GM18868 (cell line): ENCODE measurements around the gene TSPYL1.

ENCODE experiments used
- ATAC-seq: cut with Tn5 transposase; IDR thresholded peaks from one replicate; pipeline ENCODE4 v1.9.1; 2021; ENCODE audit warnings: mild to moderate bottlenecking, moderate library complexity; ENCODE audit not compliant: unreplicated experiment

TSPYL1 gene

DNA sequence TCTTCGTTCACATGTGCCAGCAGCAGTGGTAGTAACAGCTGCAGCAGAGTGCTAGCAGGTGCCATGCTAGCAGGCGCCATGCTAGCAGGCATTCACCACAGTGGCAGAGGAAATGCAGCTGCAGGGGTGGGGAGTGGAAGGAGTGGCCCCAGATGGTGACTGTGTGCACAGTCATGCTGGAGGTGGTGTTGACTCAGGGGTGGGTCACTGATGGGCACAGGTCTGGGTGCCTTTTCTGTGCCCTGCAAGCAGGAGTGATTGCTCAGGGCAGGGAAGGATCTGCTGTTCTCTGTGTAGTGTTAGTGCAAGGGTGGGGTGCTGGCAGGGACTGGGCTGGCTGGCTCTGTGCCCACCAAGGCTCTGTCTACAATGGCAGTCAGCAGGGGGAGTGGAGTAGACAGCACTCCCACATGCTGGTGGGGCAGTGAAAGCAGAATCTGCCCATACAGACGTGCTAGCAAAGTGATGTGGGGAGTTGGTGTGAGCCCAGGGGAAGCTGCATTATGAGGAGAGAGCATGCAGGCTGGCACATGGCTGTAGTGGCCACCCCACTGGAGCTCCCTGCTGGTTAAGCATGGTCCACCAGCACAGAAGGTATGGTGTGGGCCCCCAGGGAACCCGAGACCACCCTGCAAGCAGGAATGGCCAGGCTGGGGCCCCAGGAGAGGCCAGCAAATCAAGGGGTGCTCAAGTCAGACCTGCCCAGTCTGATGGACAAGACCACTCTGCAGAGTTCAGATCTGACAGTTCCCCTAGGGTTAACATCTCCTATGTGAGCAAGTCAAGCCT is 14.5 kb downstream of the TSPYL1 start:
- ATAC-seq, result no peak

DNA sequence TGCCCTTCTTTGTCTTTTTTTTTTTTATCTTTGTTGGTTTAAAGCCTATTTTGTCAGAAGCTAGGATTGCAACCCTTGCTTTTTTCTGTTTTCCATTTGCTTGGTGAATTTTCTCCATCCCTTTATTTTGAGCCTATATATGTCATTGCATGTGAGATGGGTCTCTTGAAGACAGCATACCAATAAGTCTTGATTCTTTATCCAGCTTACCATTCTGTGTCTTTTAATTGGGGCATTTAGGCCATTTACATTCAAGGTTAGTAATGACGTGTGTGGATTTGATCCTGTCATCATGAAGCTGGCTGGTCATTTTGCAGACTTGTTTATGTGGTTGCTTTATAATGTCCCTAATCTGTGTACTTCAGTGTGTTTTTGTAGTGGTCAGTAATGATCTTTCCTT is 16.4 kb downstream of the TSPYL1 start:
- ATAC-seq, result no peak

DNA sequence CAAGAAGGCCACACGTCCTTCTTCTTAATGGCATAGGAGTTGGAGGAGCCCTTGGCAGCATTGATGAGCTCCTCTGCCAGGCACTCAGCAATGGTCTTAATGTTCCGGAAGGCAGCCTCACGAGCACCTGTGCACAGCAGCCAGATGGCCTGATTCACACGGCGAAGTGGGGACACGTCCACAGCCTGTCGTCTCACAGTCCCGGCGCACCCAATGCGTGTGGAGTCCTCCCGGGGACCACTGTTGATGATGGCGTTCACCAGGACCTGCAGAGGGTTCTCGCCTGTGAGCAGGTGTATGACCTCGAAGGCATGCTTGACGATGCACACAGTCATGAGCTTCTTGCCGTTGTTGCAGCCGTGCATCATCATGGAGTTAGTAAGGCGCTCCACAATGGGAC is 21.2 kb downstream of the TSPYL1 start:
- no peak for ATAC-seq

DNA sequence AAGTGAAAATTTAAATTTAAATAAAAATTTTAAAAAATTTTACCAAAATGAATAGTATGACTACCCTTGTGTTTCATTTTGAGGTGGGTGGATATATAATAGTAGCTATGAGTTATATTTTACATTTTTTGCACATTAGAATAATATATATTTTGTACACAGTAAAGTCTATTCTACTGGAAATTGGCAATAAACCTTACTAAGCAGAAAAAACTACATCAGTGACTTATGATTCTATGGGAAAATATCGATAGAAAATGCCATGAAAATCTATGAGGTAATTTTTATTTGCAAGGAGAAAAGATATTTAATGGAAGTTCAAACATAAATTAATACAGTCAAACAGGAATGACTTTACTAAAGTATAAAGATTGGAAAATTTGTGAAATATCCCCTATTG is 23.0 kb downstream of the TSPYL1 start:
- no peak for ATAC-seq

DNA sequence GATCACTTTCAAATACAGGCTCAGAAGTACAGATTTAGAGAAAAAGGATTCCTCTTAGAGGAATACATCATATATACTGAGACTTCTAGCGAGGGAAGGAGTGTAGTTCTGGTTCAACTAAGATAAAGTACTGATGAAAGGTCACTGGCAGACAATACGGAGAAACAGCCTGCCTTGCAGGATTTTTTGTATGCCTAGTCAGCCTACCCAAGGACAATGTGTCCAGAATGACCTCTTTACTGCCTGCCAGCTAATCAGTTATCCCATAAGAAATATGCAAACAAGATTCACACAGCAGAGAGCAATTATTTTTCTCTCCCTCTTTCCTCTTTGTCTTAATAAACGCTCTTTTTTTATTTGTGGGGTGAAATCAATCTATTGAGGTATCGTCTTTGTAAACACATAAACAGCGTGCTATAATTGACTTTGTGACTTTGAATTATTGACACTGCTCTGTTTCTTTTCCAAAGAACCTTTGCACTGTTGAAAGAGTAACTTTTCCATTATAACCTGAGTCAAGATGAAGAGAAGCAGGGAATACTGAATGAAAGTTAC is 24.4 kb downstream of the TSPYL1 start:
- ATAC-seq, result no peak

DNA sequence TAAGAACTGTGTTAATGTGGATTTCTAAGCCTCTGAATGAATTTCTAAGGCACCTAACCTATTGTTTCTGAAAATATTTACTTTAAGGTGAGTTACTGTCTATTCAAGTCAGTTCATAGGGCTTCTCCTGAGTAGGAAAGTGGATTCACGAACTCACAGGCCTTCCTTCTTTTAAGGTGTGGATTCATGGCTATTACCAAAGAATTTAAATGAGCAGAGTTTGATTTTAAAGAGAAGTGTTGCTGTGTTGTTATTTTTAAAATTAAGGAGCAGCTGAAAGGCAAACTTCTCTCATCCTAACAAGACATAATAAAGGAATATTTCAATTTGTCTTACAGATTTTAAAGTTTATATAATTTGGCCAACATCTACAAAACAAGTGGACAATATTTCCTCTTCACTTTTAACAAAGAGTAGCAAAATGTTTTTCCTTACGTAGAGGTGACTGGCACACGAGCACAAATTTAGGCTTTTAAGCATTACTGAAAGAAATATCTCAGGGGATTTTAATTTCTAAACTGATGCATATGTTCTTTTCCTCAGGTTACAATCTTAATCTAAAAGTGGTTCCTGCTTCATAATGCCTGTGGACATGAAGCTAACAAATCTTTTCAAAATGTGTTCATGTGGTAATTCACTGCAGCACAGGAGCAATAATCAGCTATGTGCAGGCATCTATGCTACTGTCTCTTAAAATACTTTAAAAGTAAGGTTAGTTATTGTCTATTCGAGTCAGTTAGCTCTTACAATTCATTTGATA is 25.3 kb downstream of the TSPYL1 start:
- peak; percentile 23 for ATAC-seq

DNA sequence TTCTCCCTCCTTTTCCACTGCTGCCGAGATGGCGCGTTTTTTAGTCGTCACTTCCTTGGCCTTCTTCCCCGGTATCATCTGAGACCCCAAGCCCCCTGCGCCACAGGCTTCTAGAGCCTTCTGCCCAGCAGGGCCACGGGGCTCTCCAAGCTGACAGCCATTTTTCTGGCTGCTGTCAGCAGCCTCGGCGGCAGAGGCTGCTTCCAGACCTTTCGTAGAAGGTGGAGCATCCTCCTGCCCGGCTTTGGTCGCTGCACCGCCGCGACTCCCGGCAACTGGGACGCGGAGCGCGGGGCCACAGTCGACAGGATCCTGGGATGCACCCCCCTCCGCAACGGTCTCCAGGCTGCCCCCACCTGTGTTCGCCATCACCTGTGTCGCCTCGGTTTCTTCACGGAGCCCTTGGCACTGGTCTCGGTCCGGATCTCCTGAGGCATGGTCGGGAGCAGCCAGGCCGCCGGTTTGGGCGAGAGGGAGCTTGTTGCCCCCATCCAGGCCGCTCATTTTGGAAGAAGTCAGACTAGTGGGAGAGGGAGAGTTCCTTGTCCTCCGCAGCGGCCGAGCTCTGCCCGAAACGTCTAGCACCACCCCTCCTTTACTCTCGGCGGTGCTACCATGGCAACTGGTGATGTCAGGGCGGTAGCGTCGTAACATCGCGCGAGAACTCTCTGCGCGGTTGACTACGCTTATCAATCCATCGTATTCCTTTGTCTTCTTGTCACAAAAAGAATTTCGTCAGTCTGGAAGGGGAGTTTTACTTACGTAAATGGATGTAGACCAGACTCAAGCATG is 26.0 kb downstream of the TSPYL1 start, which contains the start of gene TSPYL4:
TSS of gene TSPYL4 (minus strand) at position 571 of the 792 bp plus-strand sequence. CDS start at position 504, 67 bp downstream.
- peak; percentile 99 for ATAC-seq

DNA sequence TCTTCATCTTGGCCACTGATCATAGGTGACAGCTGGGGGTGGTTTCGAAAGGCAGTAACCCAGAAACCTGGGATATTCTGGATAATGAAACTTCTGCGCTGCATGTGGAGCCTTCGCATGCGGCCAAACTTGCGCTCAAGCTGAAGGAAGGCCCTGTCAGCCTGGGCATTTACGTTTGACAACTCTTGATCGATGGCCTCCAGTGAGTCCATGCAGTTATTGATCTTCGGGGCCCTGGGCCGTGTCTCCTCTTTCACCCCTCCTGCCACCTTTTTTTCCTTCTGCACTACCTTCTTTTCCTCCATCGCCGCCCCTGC is 26.6 kb downstream of the TSPYL1 start:
- no peak for ATAC-seq

DNA sequence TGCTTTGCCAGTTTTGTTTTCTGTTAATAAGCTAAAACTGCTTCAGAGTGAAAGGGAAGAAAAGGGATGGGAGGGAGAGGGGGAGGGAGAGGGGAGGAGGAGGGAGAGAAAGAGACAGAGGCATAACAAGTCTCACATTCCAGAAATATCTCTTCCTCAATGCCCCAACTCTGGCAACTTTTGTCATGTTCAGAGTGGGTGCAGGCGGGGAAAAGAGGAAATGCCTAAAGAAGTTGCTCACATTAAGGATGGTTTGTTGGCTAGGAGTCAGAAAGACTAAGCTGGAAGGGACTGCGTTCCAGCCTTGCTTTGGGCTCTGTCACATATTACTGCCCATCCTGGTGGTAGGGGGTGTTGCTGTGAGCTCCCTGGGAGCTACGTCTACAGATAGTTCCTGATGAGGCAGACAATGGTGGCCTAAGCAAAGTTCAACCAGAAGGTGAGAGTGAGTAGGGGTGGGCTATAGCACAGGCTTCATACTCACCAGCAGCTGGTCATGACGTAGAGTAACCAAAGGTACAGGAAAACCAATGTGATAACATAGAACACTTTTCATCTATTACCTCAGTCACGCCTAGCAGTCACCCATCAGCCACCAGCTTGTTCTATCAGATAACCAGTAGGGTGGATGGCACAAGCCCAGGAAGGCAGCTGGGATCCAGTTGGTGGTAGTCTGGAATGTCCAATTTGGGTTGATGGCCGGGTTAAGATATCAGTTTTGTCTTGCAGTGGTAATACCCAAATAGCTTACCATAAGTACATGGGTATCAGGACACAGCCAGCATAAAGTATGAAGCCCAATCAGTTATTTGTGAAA is 28.0 kb downstream of the TSPYL1 start:
- ATAC-seq, result no peak

DNA sequence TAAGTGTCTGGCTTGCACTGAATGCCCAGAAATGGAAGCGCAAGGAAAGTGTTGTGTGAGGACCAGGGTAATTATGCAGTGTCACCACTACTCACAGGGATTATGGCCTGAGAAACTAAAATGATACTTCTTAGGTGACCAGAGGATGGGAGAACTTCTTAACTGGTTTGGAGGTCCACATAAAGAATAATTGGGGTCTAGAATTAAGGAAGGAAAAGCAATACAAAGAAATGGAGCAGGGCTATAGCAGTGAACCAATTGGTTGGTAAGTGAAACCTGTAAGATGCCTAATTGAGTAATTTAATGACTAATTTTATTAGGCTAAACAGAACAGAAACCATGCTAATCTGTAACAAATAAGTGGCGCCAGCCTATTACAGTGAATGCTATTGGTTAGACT is 31.2 kb downstream of the TSPYL1 start:
- no peak for ATAC-seq

DNA sequence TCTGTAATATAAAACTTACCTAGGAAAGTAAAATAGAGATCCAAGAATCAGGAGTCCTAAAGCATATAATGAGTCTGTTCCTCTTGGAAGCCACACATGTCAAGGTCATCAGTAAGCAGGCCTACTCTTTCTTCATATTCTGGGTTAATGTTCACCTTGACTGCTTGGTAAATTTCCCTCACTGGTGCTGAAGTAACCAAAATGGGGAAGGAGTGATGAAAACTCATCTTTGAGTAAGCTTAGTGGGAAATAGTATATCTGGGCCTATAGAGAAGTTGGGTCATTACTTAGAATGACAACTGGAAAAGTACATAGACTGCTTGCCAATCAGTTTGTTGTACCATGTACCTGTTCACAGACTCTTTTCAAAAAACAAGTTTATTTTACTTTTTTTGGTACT is 32.4 kb downstream of the TSPYL1 start:
- ATAC-seq, result no peak

DNA sequence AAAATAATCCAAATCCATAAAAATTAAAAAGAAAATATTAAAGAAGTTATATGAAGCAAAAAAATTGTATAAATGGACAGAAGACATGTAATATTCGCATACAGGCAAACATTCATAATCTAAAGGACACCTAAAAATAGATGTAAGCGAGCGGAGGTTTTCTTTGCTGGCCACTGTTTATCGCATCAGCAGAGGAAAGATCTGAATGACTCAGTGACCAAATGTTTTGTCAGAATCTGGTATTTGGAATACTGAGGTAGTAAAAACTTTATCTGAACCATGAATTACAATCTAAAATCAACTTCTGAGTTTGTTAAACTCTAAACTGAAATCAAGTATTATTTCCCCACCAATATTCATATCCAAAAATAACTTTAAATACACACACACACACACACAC is 33.6 kb downstream of the TSPYL1 start:
- ATAC-seq, result no peak

DNA sequence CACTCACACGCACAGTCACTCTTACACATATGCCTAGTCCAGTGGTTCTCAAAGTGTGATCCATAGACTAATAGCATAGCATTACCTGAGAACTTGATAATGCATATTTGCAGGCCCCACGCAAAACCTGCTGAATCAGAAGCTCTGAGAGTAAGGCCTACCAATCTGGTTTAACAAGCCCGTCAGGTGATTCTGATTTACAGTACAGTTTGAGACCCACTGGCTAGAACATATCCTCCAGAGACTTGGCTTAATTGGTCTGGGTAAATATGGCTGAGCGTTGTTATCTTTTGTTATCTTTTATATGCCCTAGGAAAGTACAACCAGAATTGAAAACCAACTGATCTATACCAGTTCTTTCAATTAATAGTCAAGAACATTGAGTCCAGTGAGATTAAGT is 35.4 kb downstream of the TSPYL1 start:
- no peak for ATAC-seq

DNA sequence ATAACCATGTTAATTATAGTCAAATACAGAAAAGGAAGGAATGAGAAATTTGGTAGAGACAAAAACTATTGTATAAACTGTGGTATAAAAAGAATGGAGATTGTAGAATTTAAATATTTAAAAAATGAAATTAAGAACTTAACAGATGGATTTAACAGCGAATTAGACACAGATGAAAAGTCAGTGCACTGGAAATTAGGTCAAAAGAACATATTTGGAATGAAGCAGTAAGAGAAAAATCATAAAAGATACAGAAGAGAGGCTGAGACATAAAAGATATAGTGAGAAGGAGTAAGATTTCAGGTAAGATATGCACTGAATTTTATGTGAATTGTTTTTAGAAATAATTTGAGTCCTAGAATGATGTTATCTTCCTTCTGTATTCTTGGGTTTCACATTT is 39.9 kb downstream of the TSPYL1 start:
- no peak for ATAC-seq

DNA sequence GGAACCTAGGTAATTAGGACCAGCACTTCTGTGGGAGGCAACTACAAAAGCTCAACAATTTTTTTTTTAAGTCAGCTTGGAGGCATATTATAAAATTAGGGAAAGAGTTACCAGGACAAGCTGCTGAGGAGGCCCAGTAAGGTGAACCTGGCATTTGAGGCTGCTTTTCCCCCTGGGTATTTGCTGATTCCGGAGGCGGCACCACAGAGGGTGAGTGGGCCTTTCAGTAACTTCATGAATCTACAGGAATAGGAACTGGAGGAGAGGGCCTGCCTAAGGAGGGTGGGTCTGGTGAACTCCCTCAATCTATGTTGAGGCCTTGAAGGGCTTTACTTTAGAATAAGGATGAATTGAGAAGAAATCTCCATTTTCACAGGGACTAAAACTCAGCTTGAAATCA is 40.5 kb downstream of the TSPYL1 start:
- ATAC-seq, result no peak

DNA sequence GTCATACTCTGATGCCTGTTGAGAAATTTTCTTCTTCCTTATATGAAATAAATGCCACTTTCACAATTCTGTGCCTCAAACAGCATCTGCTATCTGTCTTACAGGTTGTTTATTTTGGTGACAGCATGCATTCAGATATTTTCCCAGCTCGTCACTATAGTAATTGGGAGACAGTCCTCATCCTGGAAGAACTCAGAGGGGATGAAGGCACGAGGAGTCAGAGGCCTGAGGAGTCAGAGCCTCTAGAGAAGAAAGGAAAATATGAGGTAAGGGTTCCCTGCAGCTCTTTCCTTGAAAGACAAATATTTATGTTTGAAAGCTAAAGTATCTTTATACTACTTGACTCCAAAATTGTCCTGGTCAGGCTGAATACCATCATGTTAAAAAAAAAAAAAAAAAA is 41.6 kb downstream of the TSPYL1 start:
- no peak for ATAC-seq

DNA sequence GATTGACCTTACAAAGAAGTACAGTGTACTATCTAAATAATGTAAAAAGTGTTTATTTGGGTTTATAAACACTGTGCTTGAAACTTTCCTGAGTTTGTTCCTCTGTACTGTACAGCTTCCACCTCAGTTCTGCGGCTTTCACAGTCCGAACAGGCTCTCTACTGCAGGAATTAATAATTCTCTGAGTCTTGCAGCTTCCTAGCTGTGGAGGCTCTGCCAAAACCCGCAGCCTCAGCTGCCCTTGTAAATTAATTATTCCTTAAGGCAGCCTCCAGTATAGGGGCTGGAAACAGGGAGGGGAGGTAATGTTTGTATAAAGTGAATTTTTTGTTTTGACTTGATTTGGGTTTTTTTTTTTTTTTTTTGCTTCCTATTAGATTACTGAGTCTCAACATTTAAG is 45.0 kb downstream of the TSPYL1 start:
- no peak for ATAC-seq

DNA sequence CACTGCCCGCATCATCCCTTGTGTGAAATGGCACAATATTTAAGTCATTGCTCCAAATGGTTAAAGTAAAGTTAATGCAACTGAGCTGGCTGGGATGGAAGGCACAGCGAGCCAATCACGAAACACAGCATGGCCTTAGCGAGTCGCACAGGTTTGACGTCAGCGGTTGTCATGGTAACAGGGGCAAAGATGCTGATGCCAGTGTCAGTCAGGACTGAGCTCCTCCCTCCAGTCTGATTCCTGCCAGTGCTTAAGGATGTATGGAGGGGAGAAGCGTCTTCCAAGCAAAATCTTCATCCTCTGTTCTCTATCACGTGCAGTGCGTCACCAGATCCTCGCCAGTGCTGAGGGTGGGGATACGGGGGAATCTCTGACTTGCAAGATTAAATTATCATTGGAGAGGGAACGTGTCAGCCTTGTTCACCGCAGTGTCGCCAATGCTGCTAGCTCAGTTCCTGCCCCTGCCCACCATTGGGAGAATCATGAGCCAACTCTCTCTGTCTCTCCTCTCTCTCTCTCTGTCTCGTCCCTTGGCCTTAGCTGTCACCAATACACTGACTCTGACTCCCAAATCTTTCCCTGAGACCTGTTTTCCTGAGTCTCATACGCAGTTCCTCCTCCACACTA is 50.3 kb downstream of the TSPYL1 start:
- ATAC-seq, result no peak
